CD14-positive monocyte (primary cell): ENCODE data around the gene AKAIN1. TPM values are rescaled to one million over a fixed set of nuclear protein-coding genes. Genes with fewer than 3 reads are reported as not detected.

ENCODE experiments used
- DNase-seq, 3 donors: peaks; one replicate each; pipeline ENCODE4 v3.0.0-alpha.2; 2011 to 2022
- H2AFZ ChIP-seq: 2 replicates; pipeline ENCODE4 v1.6.0; 2012; ENCODE audit warnings: mild to moderate bottlenecking, low read depth, low read length, inconsistent platforms; ENCODE audit not compliant: insufficient read depth, poor library complexity, severe bottlenecking
- H3K27ac ChIP-seq, 2 donors: 1 replicate in 1 of 2; 2 replicates in 1 of 2; pipeline ENCODE4 v1.5.1; 2012 to 2013; ENCODE audit warnings: low read length in 2 of 2, control low read depth in 1 of 2, inconsistent platforms in 1 of 2, low read depth in 1 of 2, mild to moderate bottlenecking in 1 of 2
- H3K27me3 ChIP-seq, 2 donors: one replicate each; pipeline versions ENCODE4 v1.6.0 to v1.6.1; 2011 to 2013; ENCODE audit warnings: low read length in 2 of 2; ENCODE audit not compliant: control insufficient read depth in 2 of 2, insufficient read depth in 2 of 2
- H3K36me3 ChIP-seq, 2 donors: replicated peaks in 1 of 2; 1 replicate in 1 of 2; 2 replicates in 1 of 2; pipeline versions ENCODE4 v1.5.1 to v1.6.1; 2012 to 2013; ENCODE audit warnings: low read length in 2 of 2, control low read depth in 1 of 2, inconsistent platforms in 1 of 2, mild to moderate bottlenecking in 1 of 2; ENCODE audit not compliant: insufficient read depth in 2 of 2, control insufficient read depth in 1 of 2
- H3K4me1 ChIP-seq, 2 donors: 1 replicate in 1 of 2; 2 replicates in 1 of 2; pipeline versions ENCODE4 v1.5.1 to v1.6.1; 2012 to 2013; ENCODE audit warnings: low read length in 2 of 2, control low read depth in 1 of 2, inconsistent platforms in 1 of 2, mild to moderate bottlenecking in 1 of 2, moderate library complexity in 1 of 2; ENCODE audit not compliant: insufficient read depth in 2 of 2, control insufficient read depth in 1 of 2
- H3K4me2 ChIP-seq: replicated peaks from 2 replicates; pipeline ENCODE3; 2012; ENCODE audit warnings: low read length, moderate library complexity, mild to moderate bottlenecking; ENCODE audit not compliant: poor library complexity, severe bottlenecking; ENCODE audit errors: extremely low read depth
- H3K4me3 ChIP-seq, 3 experiments: fragments of 200-600 bp in 1 of 3; sonication (generic) in 1 of 3; replicated peaks in 1 of 3; 1 replicate in 2 of 3; 2 replicates in 1 of 3; pipeline ENCODE4 v1.5.1; 2011 to 2013; ENCODE audit warnings: low read length in 3 of 3, mild to moderate bottlenecking in 3 of 3, control low read depth in 2 of 3, low read depth in 2 of 3, inconsistent platforms in 1 of 3, moderate library complexity in 1 of 3
- H3K79me2 ChIP-seq: 2 replicates; pipeline ENCODE4 v1.6.0; 2012; ENCODE audit warnings: mild to moderate bottlenecking, control low read depth, inconsistent platforms, low read length, moderate library complexity; ENCODE audit not compliant: insufficient read depth
- H3K9ac ChIP-seq: 2 replicates; pipeline ENCODE4 v1.6.0; 2017; ENCODE audit warnings: low read length, mild to moderate bottlenecking; ENCODE audit not compliant: insufficient read depth, poor library complexity, severe bottlenecking
- H3K9me3 ChIP-seq, 2 donors: replicated peaks in 1 of 2; 1 replicate in 1 of 2; 2 replicates in 1 of 2; pipeline versions ENCODE4 v1.5.1 to v1.6.1; 2012 to 2013; ENCODE audit warnings: low read length in 2 of 2, control low read depth in 1 of 2; ENCODE audit not compliant: control insufficient read depth in 1 of 2, insufficient read depth in 1 of 2
- H4K20me1 ChIP-seq: 2 replicates; pipeline ENCODE4 v1.6.0; 2012; ENCODE audit warnings: mild to moderate bottlenecking, low read length, control low read depth, moderate library complexity; ENCODE audit not compliant: insufficient read depth
- H3K27ac Mint-ChIP-seq, 7 donors: one replicate each; pipeline ENCODE4 v1.8.0; 2020; ENCODE audit warnings: mild to moderate bottlenecking in 7 of 7, mixed read lengths in 7 of 7, moderate library complexity in 6 of 7, inconsistent platforms in 2 of 7
- H3K27me3 Mint-ChIP-seq, 3 donors: one replicate each; pipeline ENCODE4 v1.8.0; 2021 to 2022; ENCODE audit warnings: low read depth in 3 of 3, mild to moderate bottlenecking in 3 of 3, mixed read lengths in 3 of 3, moderate library complexity in 3 of 3, inconsistent platforms in 1 of 3
- H3K36me3 Mint-ChIP-seq, 2 donors: one replicate each; pipeline ENCODE4 v1.8.0; 2020; ENCODE audit warnings: mixed read lengths in 2 of 2, inconsistent platforms in 1 of 2, mild to moderate bottlenecking in 1 of 2
- H3K4me1 Mint-ChIP-seq: one replicate; pipeline ENCODE4 v1.8.0; 2020; ENCODE audit warnings: mild to moderate bottlenecking, mixed read lengths
- H3K4me3 Mint-ChIP-seq, 2 donors: one replicate each; pipeline ENCODE4 v1.8.0; 2020; ENCODE audit warnings: mild to moderate bottlenecking in 2 of 2, mixed read lengths in 2 of 2, moderate library complexity in 1 of 2
- H3K9me3 Mint-ChIP-seq, 7 donors: one replicate each; pipeline ENCODE4 v1.8.0; 2020 to 2022; ENCODE audit warnings: mixed read lengths in 7 of 7, mild to moderate bottlenecking in 6 of 7, moderate library complexity in 6 of 7, inconsistent platforms in 2 of 7
- whole genome bisulfite sequencing: methylation state at CpG from one replicate; pipeline ENCODE4 v1.1.5; 2013; ENCODE audit warnings: missing lambda C conversion rate; ENCODE audit not compliant: insufficient coverage; 5-methylcytosine and 5-hydroxymethylcytosine counted together
- intact Hi-C, 2 donors: fragments of 100-400 bp; cut with micrococcal nuclease; formaldehyde crosslinking; loops; one replicate each; pipeline versions ENCODE4 v1.15.0 to v1.15.1; 2023
- polyA plus RNA-seq, 3 donors: library from polyadenylated mRNA; depleted of rRNA in 1 of 3; unstranded in 2 of 3; stranded (reverse) in 1 of 3; fragments of 300-500 nt in 2 of 3; fragments of >200 nt in 1 of 3; fragmentation: Illumina TruSeq in 2 of 3; gene quantifications; 1 replicate in 2 of 3; 2 replicates in 1 of 3; pipeline ENCODE4 v1.2.3, GENCODE V29; 2012 to 2021
- TF ChIP-seq, protein P1 (sequence below): fragments of 200-600 bp; IDR thresholded peaks from one replicate; pipeline ENCODE4 v1.8.0; 2022; ENCODE audit warnings: antibody characterized with exemption, mild to moderate bottlenecking

Gene AKAIN1
- polyA plus RNA-seq, 3 donors, result not detected

DNA sequence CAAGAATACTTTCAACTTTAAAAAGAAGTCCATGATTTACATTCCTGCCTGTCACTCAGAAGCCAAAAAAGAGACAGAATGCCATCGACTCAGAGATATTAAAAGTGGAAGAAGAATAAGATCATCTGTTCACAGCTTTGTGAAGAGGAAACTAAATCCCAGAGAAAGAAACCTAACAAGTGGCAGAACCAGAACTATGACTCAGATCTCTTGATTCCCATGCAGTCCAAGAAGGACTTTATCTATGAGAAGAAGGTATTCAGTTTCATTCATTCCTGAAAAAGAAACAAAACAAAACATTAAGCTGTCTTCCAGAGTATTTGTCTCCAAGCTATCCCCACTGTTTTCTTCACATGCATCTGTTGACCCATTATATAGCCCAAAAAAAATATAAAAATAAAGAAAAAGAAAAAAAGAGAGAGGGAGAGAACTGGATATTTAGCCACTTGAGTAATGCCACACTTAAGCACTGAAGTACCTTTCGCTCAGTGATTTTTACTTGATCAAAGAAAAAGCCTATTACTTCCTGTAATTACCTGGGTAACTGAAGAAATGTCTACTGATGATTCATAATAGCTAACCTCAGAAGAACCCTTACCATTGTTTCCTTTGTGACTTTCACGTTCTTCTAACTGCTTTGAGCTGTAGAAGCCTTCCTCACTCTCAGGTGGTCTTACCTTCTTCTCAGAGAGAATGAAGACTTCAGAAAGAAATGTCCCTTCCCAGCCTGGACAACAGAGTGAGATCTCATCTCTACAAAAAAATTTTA, 17.7 kb upstream of the AKAIN1 start:
- no peak for DNase-seq
- H3K4me1 ChIP-seq, result no peaks in the 10 kb centered on the region
- H3K27me3 ChIP-seq, result no peaks in the 10 kb centered on the region
- H3K27me3 Mint-ChIP-seq, result peaks cover 2 to 6% (median 3%) of the 10 kb centered on the region in 3 donors
- no peaks in the 10 kb centered on the region for H3K79me2 ChIP-seq
- no peak overlapping the region for H2AFZ ChIP-seq
- no peaks in the 10 kb centered on the region for H3K4me1 Mint-ChIP-seq
- TF ChIP-seq, protein P1, sequence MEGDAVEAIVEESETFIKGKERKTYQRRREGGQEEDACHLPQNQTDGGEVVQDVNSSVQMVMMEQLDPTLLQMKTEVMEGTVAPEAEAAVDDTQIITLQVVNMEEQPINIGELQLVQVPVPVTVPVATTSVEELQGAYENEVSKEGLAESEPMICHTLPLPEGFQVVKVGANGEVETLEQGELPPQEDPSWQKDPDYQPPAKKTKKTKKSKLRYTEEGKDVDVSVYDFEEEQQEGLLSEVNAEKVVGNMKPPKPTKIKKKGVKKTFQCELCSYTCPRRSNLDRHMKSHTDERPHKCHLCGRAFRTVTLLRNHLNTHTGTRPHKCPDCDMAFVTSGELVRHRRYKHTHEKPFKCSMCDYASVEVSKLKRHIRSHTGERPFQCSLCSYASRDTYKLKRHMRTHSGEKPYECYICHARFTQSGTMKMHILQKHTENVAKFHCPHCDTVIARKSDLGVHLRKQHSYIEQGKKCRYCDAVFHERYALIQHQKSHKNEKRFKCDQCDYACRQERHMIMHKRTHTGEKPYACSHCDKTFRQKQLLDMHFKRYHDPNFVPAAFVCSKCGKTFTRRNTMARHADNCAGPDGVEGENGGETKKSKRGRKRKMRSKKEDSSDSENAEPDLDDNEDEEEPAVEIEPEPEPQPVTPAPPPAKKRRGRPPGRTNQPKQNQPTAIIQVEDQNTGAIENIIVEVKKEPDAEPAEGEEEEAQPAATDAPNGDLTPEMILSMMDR, result no peak
- H3K36me3 ChIP-seq, result no peaks in the 10 kb centered on the region
- intact Hi-C loops, result no loop called here
- H3K27ac Mint-ChIP-seq, result no peak overlapping the region
- no CpG with 5 or more reads among the region's 3 CpGs for WGBS
- H3K4me3 ChIP-seq, result no peak overlapping the region
- H3K27ac ChIP-seq, result no peak overlapping the region
- H3K4me2 ChIP-seq, result no peak overlapping the region
- H3K9ac ChIP-seq, result no peak overlapping the region
- H3K9me3 ChIP-seq, result no peaks in the 10 kb centered on the region
- H4K20me1 ChIP-seq, result no peaks in the 10 kb centered on the region
- no peak overlapping the region for H3K4me3 Mint-ChIP-seq
- peaks cover 0 to 2% (median 0%) of the 10 kb centered on the region in 7 donors for H3K9me3 Mint-ChIP-seq
- H3K36me3 Mint-ChIP-seq, result no peaks in the 10 kb centered on the region

DNA sequence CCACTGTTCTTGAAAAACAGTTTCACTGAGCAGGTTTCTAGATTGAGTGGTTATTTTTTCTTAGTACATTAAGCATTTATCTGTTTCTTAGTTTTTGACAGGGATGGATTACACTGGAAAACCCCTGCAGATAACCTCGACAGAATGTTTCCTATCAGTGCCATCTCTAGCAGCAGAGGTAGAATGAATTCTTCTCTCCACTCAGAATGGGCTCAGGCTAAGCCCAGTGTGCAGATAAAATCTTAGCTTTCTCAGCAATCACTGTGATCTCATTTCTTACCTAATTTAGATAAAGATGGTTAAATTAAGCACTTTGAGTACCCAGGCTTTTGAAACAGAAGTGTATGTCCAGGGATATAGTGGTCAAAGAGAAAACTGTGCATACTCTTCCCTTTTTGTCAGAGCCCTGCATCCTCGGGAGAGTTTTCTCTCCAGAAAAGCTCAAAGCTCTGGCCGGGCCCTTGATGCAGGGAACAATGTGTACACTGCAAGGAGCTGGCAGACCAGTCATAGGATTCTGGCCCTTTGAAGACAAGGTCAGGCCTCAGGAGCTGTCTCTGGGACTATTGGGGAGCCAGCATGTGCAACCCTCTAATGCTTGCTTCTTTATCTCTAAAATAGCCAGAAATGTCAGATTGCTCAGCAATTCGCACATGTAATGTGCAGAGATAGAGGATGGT, 10.6 kb upstream of the AKAIN1 start:
- 74% methylated on average over 2 of the region's 4 CpGs for whole genome bisulfite sequencing
- Histone ChIP-seq H3K79me2 (no peaks in the 10 kb centered on the region), H3K27ac (no peak overlapping the region), H3K9ac (no peak overlapping the region), H3K36me3 (no peaks in the 10 kb centered on the region), H3K4me1 (no peaks in the 10 kb centered on the region), H3K27me3 (peaks cover 0 to 2% of the 10 kb centered on the region in 2 donors), H3K4me2 (no peak overlapping the region), H3K4me3 (no peak overlapping the region), H2AFZ (no peak overlapping the region), H3K9me3 (no peaks in the 10 kb centered on the region), H4K20me1 (no peaks in the 10 kb centered on the region)
- H3K4me1 Mint-ChIP-seq, result no peaks in the 10 kb centered on the region
- no peak overlapping the region for H3K27ac Mint-ChIP-seq
- no peak for DNase-seq
- intact Hi-C loops, result no loop called here
- peaks cover 0 to 5% (median 0%) of the 10 kb centered on the region in 7 donors for H3K9me3 Mint-ChIP-seq
- H3K4me3 Mint-ChIP-seq, result no peak overlapping the region
- peaks cover 2 to 3% (median 3%) of the 10 kb centered on the region in 3 donors for H3K27me3 Mint-ChIP-seq
- TF ChIP-seq, protein P1, result no peak
- H3K36me3 Mint-ChIP-seq, result no peaks in the 10 kb centered on the region
